Measurements from ENCODE around the gene TCF7L2.

Gene TCF7L2

DNA sequence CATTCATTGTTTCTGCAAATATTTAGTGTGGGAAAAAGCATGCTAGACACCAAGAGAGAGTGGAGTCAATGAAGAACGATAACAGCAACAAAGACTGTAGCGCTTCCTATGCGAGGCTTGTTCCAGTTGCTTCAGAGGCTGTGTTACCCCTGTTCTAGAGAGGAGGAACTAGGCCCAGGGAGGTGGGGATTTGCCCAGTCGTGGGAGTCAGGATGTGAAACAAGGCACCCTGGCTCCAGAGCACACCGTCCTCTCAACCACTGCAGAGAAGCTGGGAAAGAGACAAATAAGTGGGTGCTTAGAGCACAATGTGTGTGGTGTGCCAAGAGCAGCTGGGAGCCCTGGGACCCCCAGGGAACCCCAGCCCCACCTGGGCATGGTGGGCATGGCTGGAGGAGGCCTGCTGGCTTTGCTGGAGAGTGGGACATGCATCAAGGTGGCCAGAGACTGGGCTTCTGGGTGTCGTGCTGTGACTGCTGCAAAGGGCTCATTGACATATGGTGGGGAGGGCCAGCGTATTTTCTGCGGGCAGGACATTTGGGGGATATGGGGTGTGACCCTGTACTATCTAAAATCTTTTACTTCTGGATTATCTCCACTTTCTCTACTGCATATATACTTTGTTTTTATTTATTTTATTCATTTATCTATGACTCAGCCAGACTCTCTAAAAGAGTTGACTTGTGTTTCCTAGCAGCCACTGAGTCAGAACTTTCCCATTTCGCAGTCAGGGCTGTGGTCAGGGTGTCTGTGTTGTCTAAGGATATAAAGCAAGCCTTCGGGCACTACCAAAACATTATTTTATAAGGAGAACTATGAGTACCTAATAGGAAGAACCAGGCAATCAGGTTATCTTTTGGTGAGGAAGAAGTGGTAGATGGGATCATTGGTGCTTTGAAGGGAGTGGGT, 95.4 kb downstream of the TCF7L2 start:
- no peak for DNase-seq (ENCODE audit: low read depth in 2 of 2)

- no peak for DNase-seq (ENCODE audit: low read depth in 2 of 2)
Measured at GRCh38 chr10:113047151-113047550, 97.1 kb downstream of the TCF7L2 start.

DNA sequence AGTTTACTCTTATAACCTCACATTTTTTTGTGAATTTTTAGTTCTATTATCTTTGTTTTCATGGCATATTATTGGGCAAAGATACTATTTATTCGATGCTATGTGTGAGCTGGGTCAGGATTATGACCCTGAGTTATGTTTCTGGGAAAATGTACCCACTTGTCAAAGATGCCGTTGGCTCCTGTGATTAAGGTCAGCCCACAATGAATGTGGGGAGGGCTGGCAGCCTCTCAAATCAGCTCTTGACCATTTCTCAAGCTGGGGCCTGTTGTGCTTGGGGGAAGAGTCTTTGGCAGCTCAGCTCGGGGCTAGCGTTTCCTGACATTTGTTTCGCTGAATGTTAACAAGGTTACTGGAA, 97.5 kb downstream of the TCF7L2 start:
- DNase-seq (ENCODE audit: low read depth in 2 of 2), result no peak

DNA sequence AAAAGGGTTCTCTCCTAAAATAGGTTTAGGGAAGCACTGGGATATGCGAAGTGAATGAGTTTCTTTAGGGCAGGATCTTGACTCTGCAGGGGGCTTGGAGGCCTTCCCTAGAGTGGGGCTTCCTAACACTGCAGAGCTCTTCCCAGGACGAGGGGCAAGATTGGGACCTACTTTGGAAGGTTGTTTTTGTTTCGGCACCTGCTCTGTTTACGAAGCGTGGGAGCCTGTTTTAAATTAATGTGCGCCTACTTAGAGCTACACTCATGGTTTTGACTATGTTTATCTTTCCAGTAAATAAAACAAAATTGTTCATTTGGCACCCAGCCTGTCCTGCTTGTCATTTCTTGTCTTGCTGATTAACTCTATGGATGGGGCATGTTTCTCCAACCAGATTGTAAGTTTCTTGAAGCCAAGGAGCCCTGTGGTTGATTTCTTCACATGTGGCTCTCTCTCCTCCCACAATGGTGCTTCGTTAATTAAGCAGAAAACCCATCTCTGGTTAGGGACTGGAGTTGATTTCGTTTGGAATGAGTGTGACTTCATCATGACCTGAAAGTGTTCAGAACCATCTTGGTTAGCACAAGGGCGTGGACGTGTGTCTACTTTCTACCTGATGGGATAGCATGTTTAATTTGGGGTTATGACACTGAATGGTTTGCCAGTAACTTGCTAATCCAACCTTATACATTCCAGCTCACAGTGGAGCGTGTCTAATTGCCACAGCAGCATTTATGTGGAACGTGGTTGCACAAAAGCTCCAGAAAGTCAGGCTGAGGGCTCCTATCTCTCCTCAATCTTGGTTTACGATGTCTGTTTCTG, 98.1 kb downstream of the TCF7L2 start:
- DNase-seq (ENCODE audit: low read depth in 2 of 2), result no peak

DNA sequence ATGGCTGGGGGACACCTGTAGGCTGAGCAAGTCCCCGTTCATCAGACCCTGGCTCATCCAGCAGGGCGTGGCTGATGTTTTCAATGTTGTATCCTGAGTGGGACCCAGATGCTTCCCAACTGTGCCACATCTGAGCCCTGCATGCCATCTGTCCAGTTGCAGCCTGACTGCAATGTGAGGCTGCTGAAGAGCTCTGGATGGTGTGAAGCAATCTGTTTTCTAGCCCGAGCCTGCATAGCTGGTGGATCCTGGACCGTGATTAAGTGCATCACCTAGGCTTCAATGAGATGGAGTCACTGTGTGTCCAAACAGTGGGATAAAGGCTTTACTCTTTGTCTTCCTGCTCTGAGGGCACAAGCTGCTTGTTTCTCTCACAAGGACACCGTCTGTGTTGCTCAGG, 99.8 kb downstream of the TCF7L2 start:
- DNase-seq (ENCODE audit: low read depth in 2 of 2), result no peak

DNA sequence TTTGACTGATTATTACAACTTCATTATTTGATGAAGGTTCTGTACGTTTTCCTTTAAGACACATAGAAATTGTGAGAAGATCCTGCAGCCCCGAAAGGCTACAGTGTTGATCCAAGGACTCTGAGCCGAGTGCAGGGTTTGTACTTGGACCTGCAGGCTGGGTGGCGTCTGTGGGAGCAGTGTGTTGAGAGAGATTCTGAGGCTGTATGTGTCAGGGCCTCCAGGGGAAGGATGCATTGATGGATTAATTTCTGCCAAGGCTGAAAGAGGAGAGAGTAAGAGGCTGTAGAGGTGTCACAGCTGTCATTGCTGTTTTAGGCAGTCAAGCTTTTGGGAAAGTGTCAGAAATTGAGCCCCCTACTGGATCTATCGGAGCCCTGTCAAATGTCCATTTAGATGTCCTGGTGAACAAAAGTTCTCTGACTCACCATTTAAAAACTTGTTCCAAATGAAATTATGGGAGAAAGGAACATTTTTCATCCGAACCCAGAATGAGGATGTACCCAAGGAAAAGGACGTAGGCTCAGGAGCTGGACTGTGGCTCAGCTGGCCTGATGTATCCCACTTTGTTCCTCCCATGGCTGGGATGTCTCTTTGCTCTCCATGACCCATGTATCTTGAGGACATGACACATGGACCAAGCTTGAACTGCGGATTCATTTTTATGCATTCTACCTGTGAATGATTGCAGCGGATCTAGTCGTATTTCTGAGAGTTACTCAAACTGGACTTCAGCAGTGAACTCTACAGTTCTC, 102.2 kb downstream of the TCF7L2 start:
- DNase-seq (ENCODE audit: low read depth in 2 of 2), result no peak

DNA sequence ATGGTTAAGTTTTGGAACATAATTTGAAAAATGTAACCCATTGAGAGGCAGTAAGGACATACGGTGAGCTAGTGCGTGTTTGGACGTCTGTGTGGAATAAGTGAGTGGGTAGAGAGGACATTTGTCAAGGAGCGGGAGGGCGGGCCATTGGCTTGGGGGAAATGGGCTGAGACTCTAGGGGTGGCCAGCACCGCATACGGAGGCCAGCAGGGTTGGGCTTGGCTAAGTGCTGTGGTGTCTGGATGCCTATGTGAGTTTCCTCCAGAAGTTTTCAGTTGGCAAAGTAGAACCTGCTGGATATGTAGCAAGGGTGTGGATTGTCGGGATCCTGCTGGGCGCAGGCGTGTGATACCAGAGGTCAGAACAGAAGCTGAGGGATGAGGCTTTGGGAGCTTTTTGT, 103.0 kb downstream of the TCF7L2 start:
- DNase-seq (ENCODE audit: low read depth in 2 of 2), result no peak

DNA sequence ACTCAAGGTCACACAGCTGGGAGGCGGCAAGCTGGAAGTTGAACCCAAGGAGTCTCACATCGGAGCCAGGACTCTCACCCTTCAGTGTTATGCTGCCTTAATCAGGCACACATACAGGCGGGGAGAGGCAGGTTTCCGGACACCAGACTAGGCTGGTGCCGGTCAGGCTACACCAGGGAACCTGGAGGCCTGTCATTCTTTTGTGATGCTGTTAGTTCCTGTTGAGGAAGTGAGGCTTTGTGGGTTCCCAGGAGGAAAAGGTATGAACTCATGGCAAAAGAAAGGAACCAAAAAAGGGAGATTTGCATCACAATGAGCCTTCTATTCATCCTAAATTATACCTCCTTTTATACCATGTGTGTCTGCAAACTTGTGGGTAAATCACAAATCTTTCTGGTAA, 103.8 kb downstream of the TCF7L2 start:
- no peak for DNase-seq (ENCODE audit: low read depth in 2 of 2)

GRCh38 chr10:113055458-113055857, 105.4 kb downstream of the TCF7L2 start:
- no peak for DNase-seq (ENCODE audit: low read depth in 2 of 2)

- DNase-seq (ENCODE audit: low read depth in 2 of 2), result no peak
Measured at GRCh38 chr10:113056030-113056429, 106.0 kb downstream of the TCF7L2 start.

DNA sequence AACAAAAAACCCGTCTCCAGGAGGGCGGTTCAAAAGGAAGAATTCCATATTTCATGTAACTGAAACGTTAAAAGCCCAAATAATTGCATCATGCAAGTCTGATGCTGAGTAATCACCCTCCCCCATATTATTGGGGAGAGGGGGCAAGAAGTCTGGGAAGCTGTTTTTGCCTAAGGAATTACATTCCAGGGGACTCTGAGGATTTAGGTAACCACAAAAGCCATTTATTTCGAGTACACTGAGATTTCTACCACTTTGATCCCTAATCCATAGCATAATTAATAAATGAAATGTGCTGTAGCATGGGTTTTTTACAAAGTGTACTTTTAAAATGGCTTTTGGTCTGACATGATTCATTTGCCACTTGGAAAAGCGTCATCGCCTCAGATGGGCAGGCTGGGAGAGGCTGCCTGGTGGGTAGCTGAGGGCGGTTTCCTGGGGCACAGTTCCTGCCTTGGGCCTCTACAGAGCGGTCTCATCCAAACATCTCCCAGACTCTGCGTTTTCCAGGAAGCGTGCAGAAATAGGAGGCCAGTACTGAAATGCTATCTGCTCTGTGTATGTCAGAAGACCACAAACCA, 106.5 kb downstream of the TCF7L2 start:
- no peak for DNase-seq (ENCODE audit: low read depth in 2 of 2)

- DNase-seq (ENCODE audit: low read depth in 2 of 2), result no peak
Measured at GRCh38 chr10:113057948-113058522, 108.0 kb downstream of the TCF7L2 start.

DNA sequence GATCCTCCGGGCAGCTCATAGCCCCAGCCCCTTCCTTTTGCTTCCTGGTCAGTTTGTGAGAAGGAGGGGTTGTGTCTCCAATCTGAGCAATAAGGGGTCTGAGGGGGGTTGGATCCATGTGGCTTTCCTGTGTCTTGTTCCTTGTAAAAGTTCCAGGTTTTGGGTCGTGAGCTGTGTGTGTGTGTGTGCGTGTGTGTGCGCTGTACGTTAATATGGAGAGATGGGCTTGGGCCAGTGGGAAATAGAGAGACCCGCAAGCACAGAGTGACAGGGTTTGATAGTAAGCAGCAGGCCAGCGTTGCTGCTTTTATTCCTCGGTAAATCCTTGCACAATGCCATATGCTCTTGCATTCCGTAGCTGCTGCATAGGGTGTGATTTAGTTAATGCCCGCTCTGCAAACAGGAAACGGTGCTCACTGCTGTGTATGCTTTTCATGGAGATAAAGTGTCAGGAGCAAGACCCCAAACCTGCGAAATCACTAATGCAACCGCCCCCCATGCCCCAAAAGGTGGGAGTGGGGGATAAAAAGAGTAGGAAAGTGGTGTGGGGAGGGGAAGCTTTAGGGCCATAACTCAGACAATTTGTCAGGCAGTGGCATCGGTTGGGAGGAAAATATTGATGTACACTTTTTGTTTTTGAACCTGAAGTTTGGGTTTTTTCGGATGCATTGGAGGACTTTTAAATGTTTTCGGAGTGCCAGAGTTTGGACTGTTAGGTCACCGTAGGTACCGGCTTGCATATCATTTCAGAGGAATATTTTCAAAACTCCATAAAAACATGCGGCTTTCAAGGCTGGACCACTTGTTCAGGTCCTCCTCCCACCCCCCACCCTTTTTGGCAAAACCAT, 108.7 kb downstream of the TCF7L2 start:
- DNase-seq (ENCODE audit: low read depth in 2 of 2), result no peak

DNA sequence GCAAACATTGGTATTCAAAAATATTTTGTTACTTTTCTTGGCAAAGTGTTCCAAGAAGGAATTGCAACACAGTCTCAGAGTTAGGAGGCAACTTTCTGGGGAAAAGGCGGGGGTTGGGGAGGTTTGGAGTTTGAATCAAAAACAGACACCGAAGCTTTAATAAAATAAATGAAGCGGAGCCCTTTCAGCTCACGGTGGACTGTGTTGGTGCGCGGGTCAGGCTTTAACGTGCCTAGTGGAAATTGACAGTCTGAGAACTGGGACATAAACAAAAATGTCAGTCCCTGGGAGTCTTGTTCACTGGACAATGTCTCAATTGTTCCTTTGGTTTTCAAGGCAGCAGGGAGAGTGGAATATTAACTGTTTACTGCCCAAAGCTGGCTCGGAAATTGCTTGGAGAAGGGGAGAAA, 109.3 kb downstream of the TCF7L2 start:
- DNase-seq (ENCODE audit: low read depth in 2 of 2), result no peak

DNA sequence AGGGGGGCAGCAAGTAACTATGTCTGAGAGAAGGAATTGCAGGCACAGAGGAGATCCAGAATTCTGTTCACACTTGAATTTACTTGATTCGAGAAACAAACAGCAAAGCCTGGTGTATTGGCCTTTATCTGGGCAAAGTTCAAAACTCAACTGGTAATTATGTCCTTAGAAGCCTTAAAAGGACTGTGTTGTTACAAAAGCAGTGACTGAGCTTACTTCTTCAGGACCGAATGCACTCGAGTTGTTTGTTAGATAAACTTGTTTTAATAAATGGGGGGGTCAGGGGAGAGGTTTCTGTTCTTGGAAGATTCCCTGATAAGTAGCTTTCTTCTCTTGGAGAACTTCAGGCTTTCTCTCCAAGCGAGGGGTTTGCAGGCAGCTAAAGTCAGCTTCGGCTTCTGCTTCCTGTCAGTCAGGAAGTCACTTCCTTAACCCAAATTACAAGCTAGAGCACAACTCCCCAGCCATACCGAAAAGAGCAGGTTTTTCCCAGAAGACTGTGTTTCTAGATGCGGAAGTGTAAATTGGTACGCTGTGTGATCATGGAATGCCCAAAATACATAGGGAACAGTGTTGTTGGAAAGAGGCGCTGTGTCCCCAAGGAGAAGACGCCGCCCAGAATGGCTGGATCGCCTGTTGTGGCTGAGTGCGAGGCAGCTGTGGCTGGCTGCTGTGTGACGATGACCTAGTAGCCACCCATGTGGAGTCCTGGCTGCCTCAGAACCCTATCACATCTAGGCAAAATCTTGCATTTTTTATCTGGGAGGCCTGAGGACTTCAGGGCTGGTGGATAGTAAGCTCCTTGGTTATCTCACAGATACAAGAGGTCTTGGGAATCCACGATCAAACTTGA, 110.4 kb downstream of the TCF7L2 start:
- no peak for DNase-seq (ENCODE audit: low read depth in 2 of 2)

GRCh38 chr10:113061054-113061430, 111.0 kb downstream of the TCF7L2 start:
- no peak for DNase-seq (ENCODE audit: low read depth in 2 of 2)

GRCh38 chr10:113061557-113061956, 111.5 kb downstream of the TCF7L2 start:
- DNase-seq (ENCODE audit: low read depth in 2 of 2), result no peak

GRCh38 chr10:113063043-113063967, 113.3 kb downstream of the TCF7L2 start:
- no peak for DNase-seq (ENCODE audit: low read depth in 2 of 2)

DNA sequence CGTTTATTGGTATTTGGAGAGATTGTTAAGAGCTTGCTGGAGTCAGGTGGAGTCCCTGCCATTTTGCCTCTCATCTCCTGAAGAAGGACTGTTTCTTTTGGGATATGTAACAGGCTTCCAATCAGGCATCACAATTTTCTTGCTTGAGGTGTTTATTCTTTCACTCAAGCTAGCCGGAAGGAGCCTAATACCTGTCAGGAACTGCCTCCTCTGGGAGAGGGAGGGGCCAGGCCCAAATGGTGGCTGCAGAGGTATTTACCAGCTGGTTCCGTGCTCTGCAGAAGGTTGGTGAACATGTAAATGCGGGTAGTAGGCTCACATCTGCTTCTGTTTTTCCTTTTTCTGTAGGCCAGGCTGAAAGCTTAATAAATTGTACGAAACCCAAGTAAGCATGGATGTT, 114.0 kb downstream of the TCF7L2 start:
- DNase-seq (ENCODE audit: low read depth in 2 of 2), result no peak
